DMS53 treated with DMSO at 0.1 percent for 48 hours (cell line): ENCODE data around the gene MAN1C1.
"Not testable (repeated sequence)": the region's sequence is repeated elsewhere in the genome, so short reads cannot be mapped to it uniquely, and the experiment has no call there.

ENCODE experiments used
- DNase-seq: peaks from one replicate; lab custom pipeline; 2025; ENCODE audit not compliant: unreplicated experiment; lab: John Stamatoyannopoulos, UW

MAN1C1 gene

DNA sequence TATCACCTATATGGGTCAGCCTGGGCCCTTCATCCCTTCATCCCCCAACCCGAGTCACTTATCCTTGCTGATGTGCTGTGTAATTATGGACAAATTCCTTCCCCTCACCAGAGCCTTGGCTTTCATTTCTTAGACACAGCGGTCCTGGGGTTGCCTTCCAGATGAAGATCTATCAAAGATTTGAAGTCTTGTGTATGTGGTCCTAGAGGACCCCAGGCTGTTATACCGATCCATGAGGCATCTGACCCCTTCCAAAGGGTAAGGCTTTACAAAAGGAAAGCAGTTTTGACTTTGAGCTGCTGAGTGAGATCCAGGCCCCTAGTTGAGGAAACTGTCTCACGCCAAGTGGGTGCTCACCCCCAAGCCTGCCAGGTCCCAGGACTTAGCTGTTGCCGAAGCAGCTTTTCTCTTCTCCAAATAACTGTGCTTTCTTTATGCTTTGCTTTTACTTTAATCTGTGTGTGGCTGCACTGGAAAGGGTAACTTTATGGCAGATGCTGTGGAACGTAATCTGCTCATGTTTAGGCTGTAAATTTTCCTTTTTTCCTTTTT lies 37.6 kb downstream of the MAN1C1 start:
- no peak for DNase-seq

DNA sequence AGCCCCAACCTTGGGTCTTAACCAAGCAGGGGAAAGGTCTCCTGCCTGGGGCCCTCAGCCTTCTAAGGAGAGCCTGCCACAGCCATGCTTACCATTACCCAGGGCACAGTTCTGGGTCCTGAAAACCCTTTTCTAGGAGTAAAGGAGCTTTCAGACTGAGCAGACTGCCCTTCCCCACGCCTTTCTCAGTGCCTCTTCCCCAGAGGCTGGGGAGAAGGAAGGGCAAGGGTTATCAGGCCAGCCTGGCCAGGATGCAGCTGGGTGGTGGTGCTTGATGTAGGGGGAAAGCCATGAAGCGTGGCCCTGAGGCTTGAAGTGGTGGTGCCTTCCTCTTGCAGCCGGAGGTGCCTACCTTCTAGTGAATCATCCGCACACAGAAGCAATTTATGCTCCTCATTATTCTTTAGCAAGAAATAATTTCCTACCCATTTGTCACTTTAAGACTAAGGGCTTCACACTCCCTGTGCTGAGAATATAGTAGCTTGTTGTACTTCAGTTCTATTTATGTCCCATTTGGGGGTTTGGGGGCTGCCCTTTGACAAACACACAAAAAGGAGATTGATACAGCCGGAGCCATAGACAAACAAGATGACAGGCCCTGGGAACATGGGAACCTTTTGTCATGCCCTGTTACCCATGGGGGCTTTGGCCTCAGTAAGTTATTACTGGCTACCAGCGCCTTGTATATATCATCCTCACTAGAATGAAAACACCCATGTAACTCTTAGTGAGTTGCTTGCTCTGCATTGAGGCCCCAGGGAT lies 40.7 kb downstream of the MAN1C1 start:
- DNase-seq, result no peak

GRCh38 chr1:25657883-25658760 lies 41.5 kb downstream of the MAN1C1 start:
- no peak for DNase-seq

- DNase-seq, result no peak
Observed at GRCh38 chr1:25658791-25659431, 42.3 kb downstream of the MAN1C1 start.

DNA sequence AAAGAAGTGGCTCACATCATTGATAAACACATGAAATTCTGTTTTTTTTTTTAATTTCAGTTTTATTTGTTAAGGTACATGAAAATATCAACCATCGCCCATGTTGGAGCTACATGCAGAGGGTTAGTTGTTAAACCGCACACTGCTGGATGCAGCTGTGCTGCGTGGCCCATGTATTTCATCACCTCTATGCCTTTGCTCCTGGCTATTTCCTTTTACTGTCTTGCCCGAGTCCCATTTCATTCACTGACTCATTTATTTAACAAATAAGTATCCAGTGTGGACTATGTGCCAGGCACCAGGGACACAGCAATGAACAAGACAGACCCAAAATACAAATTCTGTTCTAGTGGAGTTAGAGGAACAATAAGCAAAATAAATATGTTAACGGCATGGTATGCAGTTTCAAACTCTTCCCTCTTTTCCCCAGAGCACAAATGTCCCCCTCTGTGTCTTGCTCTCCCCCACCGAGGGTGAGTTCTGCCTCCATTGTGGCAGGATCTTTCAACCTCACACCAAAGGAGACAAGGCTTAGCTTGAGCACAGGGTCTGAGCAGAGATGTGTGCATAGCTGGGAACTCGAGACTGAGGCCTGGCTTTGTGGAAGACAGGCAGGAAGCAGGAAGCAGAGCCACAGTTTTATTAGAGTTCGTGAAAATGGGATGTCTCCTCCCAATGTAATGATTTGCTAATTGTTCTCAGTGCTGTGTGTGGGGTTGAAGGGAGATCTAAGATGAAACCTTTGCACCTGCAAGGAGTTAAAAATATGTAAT lies 44.6 kb downstream of the MAN1C1 start:
- DNase-seq, result no peak

GRCh38 chr1:25662061-25662460 lies 45.5 kb downstream of the MAN1C1 start:
- DNase-seq, result no peak

GRCh38 chr1:25662959-25663358 lies 46.4 kb downstream of the MAN1C1 start:
- DNase-seq, result not testable (repeated sequence)

DNA sequence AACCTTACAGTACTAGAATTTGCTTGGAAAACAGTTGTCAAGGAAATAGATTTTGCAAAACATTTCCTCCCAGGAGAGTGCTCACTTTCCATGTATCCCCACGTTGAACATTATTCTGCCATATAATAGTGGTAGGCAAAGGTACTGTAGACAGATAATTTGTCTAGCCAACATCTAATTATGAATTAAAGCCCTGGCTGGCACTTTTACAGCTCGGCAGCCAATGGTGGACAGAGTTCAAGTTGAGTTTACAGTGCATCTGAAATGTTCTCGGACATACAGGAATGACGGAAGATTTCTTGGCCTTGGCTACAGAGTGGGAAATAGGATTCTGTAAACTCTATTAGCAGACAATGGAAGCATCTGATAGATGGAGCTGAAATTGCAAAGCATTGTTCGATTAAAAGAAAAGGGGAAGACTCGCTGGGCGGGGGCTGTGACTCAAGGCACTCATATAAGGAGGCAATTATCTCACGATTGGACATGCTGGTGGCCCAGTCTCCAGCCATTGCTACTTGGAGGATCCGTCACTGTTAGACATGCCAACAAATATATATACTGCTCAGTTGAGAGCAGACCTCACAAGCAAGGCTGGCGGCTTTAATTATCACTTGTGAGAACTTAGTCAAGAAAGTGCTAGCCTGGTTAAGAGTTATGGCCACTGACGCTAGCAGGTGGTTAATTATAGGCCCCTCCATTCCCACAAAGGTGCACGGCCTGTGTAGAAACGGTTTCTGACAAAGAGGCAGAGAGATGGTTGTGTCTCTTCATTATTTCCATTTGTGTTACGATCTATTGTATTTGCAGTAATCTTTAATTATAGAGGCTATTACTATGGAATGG lies 48.0 kb downstream of the MAN1C1 start:
- no peak for DNase-seq

DNA sequence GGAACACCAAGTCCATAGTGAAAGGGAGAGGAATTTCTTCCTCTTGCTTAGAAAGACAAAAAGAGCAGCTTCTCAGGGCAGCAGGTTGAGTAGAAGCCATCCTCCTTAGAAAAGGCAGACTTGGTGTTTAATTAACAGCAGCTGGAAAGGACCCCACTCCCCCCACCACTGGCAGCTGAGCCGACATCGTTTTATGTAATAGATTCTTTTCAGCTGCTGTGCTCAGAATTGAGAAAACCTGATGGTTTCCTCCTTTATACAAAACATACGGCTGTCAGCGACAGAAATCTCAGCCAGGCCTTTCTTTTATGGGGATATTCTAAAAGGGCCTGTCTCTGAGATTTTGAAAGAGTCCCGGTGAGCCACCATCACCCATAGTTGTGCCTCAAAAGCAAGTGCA lies 49.9 kb downstream of the MAN1C1 start:
- no peak for DNase-seq

GRCh38 chr1:25668931-25669573 lies 52.5 kb downstream of the MAN1C1 start:
- DNase-seq, result no peak

DNA sequence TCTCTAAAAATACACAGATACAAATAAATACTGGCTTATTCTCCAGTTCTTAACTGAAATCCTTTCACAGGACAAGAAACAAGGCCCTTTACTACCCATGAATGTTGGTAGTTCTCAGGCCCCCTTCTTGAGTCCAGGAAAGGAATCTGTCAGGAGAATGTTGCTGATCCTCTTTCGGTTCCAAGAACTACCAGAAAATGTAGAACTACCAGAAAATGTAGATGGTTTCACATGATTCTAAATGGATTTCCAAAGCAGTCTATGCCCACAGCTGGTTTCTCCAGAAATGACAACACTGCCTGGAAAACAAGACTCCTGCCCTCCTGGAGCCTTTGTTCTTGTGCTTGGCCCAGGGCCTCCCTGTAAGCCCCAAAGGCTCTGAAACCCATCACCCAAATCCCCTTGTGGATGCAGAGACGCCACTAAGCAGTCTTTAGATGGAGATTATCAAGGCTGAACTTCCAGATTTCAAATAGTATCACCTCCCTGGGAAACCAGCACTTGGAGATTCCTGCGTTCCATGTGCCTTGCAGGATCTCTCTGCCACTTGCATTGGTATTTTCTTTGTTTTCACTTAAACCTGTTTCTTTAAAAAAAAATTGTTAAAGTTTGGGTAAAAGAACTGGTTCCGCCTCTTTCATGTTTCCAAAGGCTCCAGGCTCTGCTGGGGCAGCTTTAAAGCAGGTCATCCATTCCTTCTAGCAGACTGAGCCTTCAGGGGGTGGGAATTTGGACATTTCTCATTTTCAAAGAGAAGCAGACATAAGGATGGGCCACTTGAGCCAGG lies 53.4 kb downstream of the MAN1C1 start:
- no peak for DNase-seq

GRCh38 chr1:25671929-25672328 lies 55.3 kb downstream of the MAN1C1 start:
- no peak for DNase-seq

DNA sequence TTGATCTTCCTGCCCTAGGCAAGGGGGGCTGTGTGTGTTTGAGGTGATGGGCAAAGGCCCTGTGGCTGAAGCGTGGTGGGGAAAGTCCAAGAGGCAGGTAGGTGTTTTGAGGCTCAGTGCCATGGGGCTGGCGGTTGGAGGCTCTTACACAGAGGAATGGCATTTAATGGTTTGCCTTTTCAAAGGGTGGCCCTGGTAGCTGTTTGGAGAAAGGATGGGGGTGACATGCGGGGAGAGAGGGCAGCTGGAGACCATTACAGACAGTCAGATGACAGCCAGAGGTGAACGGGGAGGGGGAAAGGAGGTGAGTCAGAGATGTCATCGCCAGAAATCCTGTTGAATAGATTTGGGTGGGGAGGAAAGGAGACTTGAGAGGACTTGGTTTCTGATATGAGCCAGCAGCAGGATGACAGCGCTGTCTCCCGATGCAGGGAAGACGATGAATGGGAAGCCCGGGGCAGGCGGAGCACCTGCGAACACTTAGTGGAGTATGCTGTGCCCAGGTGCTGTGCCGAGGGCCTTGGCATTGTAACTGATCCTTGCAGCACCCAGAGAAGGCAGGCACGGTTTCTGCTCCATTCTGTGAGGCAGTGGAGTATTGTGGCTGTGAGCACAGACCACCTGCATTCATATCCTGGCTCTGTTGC lies 56.3 kb downstream of the MAN1C1 start:
- DNase-seq, result no peak

GRCh38 chr1:25673456-25673855 lies 56.9 kb downstream of the MAN1C1 start:
- no peak for DNase-seq

GRCh38 chr1:25673962-25674806 lies 57.6 kb downstream of the MAN1C1 start:
- no peak for DNase-seq

- DNase-seq, result no peak
Observed at GRCh38 chr1:25674807-25675084, 58.2 kb downstream of the MAN1C1 start.

- DNase-seq, result no peak
Observed at GRCh38 chr1:25675729-25676476, 59.3 kb downstream of the MAN1C1 start.
